Ovary (tissue), 9 donors: Measurements from ENCODE around the gene GCN1. TPM values are rescaled to one million over a fixed set of nuclear protein-coding genes. Genes with fewer than 3 reads are reported as not detected.

Experiments used
- DNase-seq, 5 donors: peaks; one replicate each; pipeline ENCODE4 v3.0.0-alpha.2; 2019 to 2020
- H3K27ac ChIP-seq, 2 donors: fragments of 200-600 bp; one replicate each; pipeline versions ENCODE4 v1.5.1 to v1.8.0; 2019 to 2022
- H3K27me3 ChIP-seq: fragments of 200-600 bp; one replicate; pipeline ENCODE4 v1.8.0; 2022
- H3K36me3 ChIP-seq: fragments of 200-600 bp; sonication (generic); one replicate; pipeline ENCODE4 v1.5.1; 2019
- H3K4me1 ChIP-seq: one replicate; pipeline ENCODE4 v1.8.1; 2013; ENCODE audit warnings: mild to moderate bottlenecking, moderate library complexity; ENCODE audit not compliant: insufficient read depth
- H3K4me3 ChIP-seq: fragments of 200-600 bp; sonication (generic); one replicate; pipeline ENCODE4 v1.5.1; 2017
- H3K9me3 ChIP-seq, 2 donors: fragments of 200-600 bp in 1 of 2; sonication (generic) in 1 of 2; one replicate each; pipeline versions ENCODE4 v1.5.1 to v1.8.1; 2013 to 2019; ENCODE audit warnings: mild to moderate bottlenecking in 1 of 2, moderate library complexity in 1 of 2
- CTCF ChIP-seq, 3 donors: fragments of 450-650 bp in 2 of 3; fragments of 200-600 bp in 1 of 3; IDR thresholded peaks; one replicate each; pipeline versions ENCODE4 v1.5.1 to v1.8.0; 2016 to 2022; ENCODE audit warnings: antibody characterized with exemption in 3 of 3, mild to moderate bottlenecking in 1 of 3
- EP300 ChIP-seq: sonication (generic); formaldehyde crosslinking; IDR thresholded peaks from one replicate; pipeline ENCODE4 v1.6.1; 2017; ENCODE audit warnings: antibody characterized with exemption
- POLR2A ChIP-seq: fragments of 450-650 bp; IDR thresholded peaks from one replicate; pipeline ENCODE4 v1.6.1; 2017; ENCODE audit warnings: antibody characterized with exemption, mild to moderate bottlenecking, moderate library complexity
- WGBS, 3 donors: extraction: QIAGEN DNeasy Blood & Tissue Kit in 1 of 3; methylation state at CpG; one replicate each; pipeline versions ENCODE4 v1.1.5 to v1.1.7; 2013 to 2017; 5-methylcytosine and 5-hydroxymethylcytosine counted together
- intact Hi-C, 4 donors: fragments of 100-400 bp; cut with DNase I; formaldehyde crosslinking; loops; one replicate each; pipeline versions ENCODE4 v1.11.0 to v1.15.1; 2022 to 2023
- polyA plus RNA-seq, 2 donors: library from polyadenylated mRNA; stranded (reverse); fragments of 200-250 nt in 1 of 2; fragments of 350-450 nt in 1 of 2; fragmentation: Illumina TruSeq in 1 of 2; extraction: RNeasy Lipid Tissue Mini Kit (QIAGEN cat#74804) in 1 of 2; gene quantifications; one replicate each; pipeline ENCODE4 v1.2.3, GENCODE V29; 2013 to 2014
- total RNA-seq, 7 donors: library from RNA; depleted of rRNA in 2 of 7; stranded (reverse); fragments of >200 nt in 2 of 7; fragmentation: NEBNext Ultra II Directional in 3 of 7; extraction: Animal tissue kit (Norgen Biotek cat#: 25700) in 3 of 7; gene quantifications; one replicate each; pipeline versions ENCODE4 v1.1.0 to v1.2.4, GENCODE V29; 2016 to 2023
- donor health status: DM: no; HTN: no; CAD: no; lungs with moderate emphysema.
- donor health status: DM: no; HTN: no; CAD: no.
- donor health status: Bipolar disorder and iron deficiency.
- donor health status: DM: yes; HTN: yes; CAD: no.
- donor health status: DM: no; HTN: no; CAD: no.
- donor health status: DM: yes; HTN: yes; CAD: no.

The GCN1 gene
- total and polyA plus RNA-seq, 9 donors: 22.6 to 86.2 (median 61.4) TPM

GRCh38 chr12:120106151-120106550 is 88.4 kb downstream of the GCN1 start:
- Histone ChIP-seq H3K4me1 (peaks cover 12% of the 10 kb centered on the region), H3K27me3 (no peaks in the 10 kb centered on the region), H3K4me3 (no peak overlapping the region), H3K36me3 (no peaks in the 10 kb centered on the region), H3K27ac (no peak overlapping the region), H3K9me3 (no peaks in the 10 kb centered on the region)
- TF ChIP-seq CTCF (IDR thresholded peaks at IDR 0.05) (no peak), EP300 (no peak)
- WGBS, 3 donors: 84 to 100% (median 95%) methylated on average over 1 of the region's 1 CpG
- DNase-seq: no peak
- intact Hi-C loops: no loop called here

GRCh38 chr12:120103371-120103770 is 91.1 kb downstream of the GCN1 start:
- intact Hi-C loops: no loop called here
- TF ChIP-seq EP300 (no peak), POLR2A (no peak), CTCF (IDR thresholded peaks at IDR 0.05) (no peak)
- DNase-seq: no peak
- Histone ChIP-seq H3K27ac (no peak overlapping the region), H3K9me3 (no peaks in the 10 kb centered on the region), H3K4me3 (no peak overlapping the region), H3K4me1 (peaks cover 24% of the 10 kb centered on the region), H3K36me3 (no peaks in the 10 kb centered on the region), H3K27me3 (no peaks in the 10 kb centered on the region)
- 89 to 93% (median 92%) methylated on average over 13 of the region's 13 CpGs for WGBS, 3 donors

GRCh38 chr12:120103044-120103338 is 91.5 kb downstream of the GCN1 start:
- no peaks in the 10 kb centered on the region for H3K27me3 ChIP-seq
- H3K36me3 ChIP-seq: no peaks in the 10 kb centered on the region
- DNase-seq: no peak
- peaks cover 24% of the 10 kb centered on the region for H3K4me1 ChIP-seq
- TF ChIP-seq CTCF (IDR thresholded peaks at IDR 0.05) (no peak), EP300 (no peak)
- no peak overlapping the region for H3K27ac ChIP-seq
- intact Hi-C loops: no loop called here
- WGBS, 3 donors: 91 to 93% (median 91%) methylated on average over 11 of the region's 11 CpGs
- H3K4me3 ChIP-seq: no peak overlapping the region
- no peaks in the 10 kb centered on the region for H3K9me3 ChIP-seq

- Histone ChIP-seq H3K27ac (peak overlapping the region in 1 of 2 donors; percentile 74), H3K4me1 (peaks cover 24% of the 10 kb centered on the region), H3K9me3 (no peaks in the 10 kb centered on the region), H3K4me3 (no peak overlapping the region), H3K27me3 (no peaks in the 10 kb centered on the region), H3K36me3 (no peaks in the 10 kb centered on the region)
- DNase-seq: no peak
- 75 to 83% (median 81%) methylated on average over 27 to 30 of the region's 30 CpGs for WGBS, 3 donors
- intact Hi-C loops: no loop called here
- TF ChIP-seq CTCF (IDR thresholded peaks at IDR 0.05) (no peak), EP300 (no peak), POLR2A (no peak)
Observed at GRCh38 chr12:120102189-120103043, 92.1 kb downstream of the GCN1 start.
